ENCODE data around the gene CTSH. TPM values are rescaled to one million over a fixed set of nuclear protein-coding genes. Genes with fewer than 3 reads are reported as not detected.

Gene CTSH
- total and polyA plus RNA-seq, 2 of the 13 experiments (the other 11 are each of a cell fraction or from before 2014, with no cell fraction given): 265 to 653 TPM

GRCh38 chr15:78950902-78951840 is 6.3 kb upstream of the CTSH start (continued):
- TF ChIP-seq HOMEZ (CRISPR knock-in tag; IDR thresholded peaks at IDR 0.05; ENCODE audit: low read depth) (no peak), ZNF460 (CRISPR knock-in tag; IDR thresholded peaks at IDR 0.05; ENCODE audit: borderline replicate concordance) (no peak), ZNF773 (CRISPR knock-in tag; IDR thresholded peaks at IDR 0.05; ENCODE audit: borderline replicate concordance) (no peak), MAFG (CRISPR knock-in tag; IDR thresholded peaks at IDR 0.05) (no peak), ZNF879 (CRISPR knock-in tag; IDR thresholded peaks at IDR 0.05) (no peak), MLLT10 (CRISPR knock-in tag; IDR thresholded peaks at IDR 0.05) (no peak), ZNF607 (CRISPR knock-in tag; IDR thresholded peaks at IDR 0.05; ENCODE audit: borderline replicate concordance) (no peak), KDM2A (CRISPR knock-in tag; IDR thresholded peaks at IDR 0.05; ENCODE audit: borderline replicate concordance, low read depth) (no peak), TEAD3 (CRISPR knock-in tag; optimal IDR thresholded peaks at IDR 0.05; ENCODE audit: borderline replicate concordance) (peak; percentile 95), MED8 (CRISPR knock-in tag; IDR thresholded peaks at IDR 0.05; ENCODE audit: insufficient replicate concordance) (no peak), JUND (CRISPR knock-in tag; IDR thresholded peaks at IDR 0.05) (no peak), TP53 (CRISPR knock-in tag; conservative IDR thresholded peaks at IDR 0.05) (no peak), SNRNP70 (IDR thresholded peaks at IDR 0.05; ENCODE audit: low read depth, low read length) (no peak), SRSF1 (optimal IDR thresholded peaks at IDR 0.05; ENCODE audit: low read depth, low read length) (no peak), SRY (CRISPR knock-in tag; IDR thresholded peaks at IDR 0.05) (no peak), ZNF567 (CRISPR knock-in tag; IDR thresholded peaks at IDR 0.05; ENCODE audit: borderline replicate concordance) (0 out of 2 replicates have a peak, but pooled peaks have one; percentile 37), U2AF2 (IDR thresholded peaks at IDR 0.05; ENCODE audit: low read depth, low read length) (no peak), ZNF563 (CRISPR knock-in tag; IDR thresholded peaks at IDR 0.05) (no peak)
- TF ChIP-seq, protein P1, sequence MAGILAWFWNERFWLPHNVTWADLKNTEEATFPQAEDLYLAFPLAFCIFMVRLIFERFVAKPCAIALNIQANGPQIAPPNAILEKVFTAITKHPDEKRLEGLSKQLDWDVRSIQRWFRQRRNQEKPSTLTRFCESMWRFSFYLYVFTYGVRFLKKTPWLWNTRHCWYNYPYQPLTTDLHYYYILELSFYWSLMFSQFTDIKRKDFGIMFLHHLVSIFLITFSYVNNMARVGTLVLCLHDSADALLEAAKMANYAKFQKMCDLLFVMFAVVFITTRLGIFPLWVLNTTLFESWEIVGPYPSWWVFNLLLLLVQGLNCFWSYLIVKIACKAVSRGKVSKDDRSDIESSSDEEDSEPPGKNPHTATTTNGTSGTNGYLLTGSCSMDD (CRISPR knock-in tag; IDR thresholded peaks at IDR 0.05): no peak
- TF ChIP-seq, protein P2, sequence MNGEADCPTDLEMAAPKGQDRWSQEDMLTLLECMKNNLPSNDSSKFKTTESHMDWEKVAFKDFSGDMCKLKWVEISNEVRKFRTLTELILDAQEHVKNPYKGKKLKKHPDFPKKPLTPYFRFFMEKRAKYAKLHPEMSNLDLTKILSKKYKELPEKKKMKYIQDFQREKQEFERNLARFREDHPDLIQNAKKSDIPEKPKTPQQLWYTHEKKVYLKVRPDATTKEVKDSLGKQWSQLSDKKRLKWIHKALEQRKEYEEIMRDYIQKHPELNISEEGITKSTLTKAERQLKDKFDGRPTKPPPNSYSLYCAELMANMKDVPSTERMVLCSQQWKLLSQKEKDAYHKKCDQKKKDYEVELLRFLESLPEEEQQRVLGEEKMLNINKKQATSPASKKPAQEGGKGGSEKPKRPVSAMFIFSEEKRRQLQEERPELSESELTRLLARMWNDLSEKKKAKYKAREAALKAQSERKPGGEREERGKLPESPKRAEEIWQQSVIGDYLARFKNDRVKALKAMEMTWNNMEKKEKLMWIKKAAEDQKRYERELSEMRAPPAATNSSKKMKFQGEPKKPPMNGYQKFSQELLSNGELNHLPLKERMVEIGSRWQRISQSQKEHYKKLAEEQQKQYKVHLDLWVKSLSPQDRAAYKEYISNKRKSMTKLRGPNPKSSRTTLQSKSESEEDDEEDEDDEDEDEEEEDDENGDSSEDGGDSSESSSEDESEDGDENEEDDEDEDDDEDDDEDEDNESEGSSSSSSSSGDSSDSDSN (CRISPR knock-in tag; IDR thresholded peaks at IDR 0.05): 0 out of 2 replicates have a peak, but pooled peaks have one; percentile 21
- TF ChIP-seq, protein P3, sequence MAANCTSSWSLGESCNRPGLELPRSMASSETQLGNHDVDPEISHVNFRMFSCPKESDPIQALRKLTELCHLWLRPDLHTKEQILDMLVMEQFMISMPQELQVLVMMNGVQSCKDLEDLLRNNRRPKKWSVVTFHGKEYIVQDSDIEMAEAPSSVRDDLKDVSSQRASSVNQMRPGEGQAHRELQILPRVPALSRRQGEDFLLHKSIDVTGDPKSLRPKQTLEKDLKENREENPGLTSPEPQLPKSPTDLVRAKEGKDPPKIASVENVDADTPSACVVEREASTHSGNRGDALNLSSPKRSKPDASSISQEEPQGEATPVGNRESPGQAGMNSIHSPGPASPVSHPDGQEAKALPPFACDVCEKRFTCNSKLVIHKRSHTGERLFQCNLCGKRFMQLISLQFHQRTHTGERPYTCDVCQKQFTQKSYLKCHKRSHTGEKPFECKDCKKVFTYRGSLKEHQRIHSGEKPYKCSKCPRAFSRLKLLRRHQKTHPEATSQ (CRISPR knock-in tag; IDR thresholded peaks at IDR 0.05; ENCODE audit: borderline replicate concordance): no peak
- TF ChIP-seq, protein P4, sequence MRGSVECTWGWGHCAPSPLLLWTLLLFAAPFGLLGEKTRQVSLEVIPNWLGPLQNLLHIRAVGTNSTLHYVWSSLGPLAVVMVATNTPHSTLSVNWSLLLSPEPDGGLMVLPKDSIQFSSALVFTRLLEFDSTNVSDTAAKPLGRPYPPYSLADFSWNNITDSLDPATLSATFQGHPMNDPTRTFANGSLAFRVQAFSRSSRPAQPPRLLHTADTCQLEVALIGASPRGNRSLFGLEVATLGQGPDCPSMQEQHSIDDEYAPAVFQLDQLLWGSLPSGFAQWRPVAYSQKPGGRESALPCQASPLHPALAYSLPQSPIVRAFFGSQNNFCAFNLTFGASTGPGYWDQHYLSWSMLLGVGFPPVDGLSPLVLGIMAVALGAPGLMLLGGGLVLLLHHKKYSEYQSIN (CRISPR knock-in tag; IDR thresholded peaks at IDR 0.05; ENCODE audit: borderline replicate concordance): no peak
